Liver (tissue), 9 donors: Measurements from ENCODE around the gene MYO16. TPM values are rescaled to one million over a fixed set of nuclear protein-coding genes. Genes with fewer than 3 reads are reported as not detected.
A peak's percentile ranks its signal among the peaks of the same experiment; 100 is the strongest.

ENCODE experiments used
- DNase-seq: peaks from one replicate; pipeline ENCODE4 v3.0.0-alpha.2; 2017; ENCODE audit warnings: low spot score
- H3K27ac ChIP-seq, 2 donors: one replicate each; pipeline ENCODE4 v1.7.0; 2013; ENCODE audit warnings: inconsistent platforms in 2 of 2, low read length in 2 of 2, control low read depth in 1 of 2, low read depth in 1 of 2, mild to moderate bottlenecking in 1 of 2
- H3K27me3 ChIP-seq, 4 donors: one replicate each; pipeline versions ENCODE4 v1.6.1 to v1.7.0; 2013; ENCODE audit warnings: low read length in 3 of 4, inconsistent platforms in 1 of 4, mild to moderate bottlenecking in 1 of 4, moderate library complexity in 1 of 4; ENCODE audit not compliant: control insufficient read depth in 4 of 4, insufficient read depth in 4 of 4
- H3K36me3 ChIP-seq, 4 donors: one replicate each; pipeline versions ENCODE4 v1.6.1 to v1.7.0; 2013; ENCODE audit warnings: low read length in 3 of 4, mild to moderate bottlenecking in 3 of 4, low read depth in 1 of 4, moderate library complexity in 1 of 4; ENCODE audit not compliant: control insufficient read depth in 4 of 4, insufficient read depth in 3 of 4
- H3K4me1 ChIP-seq, 4 donors: one replicate each; pipeline versions ENCODE4 v1.6.1 to v1.7.0; 2013; ENCODE audit warnings: low read length in 3 of 4, mild to moderate bottlenecking in 3 of 4, moderate library complexity in 1 of 4; ENCODE audit not compliant: control insufficient read depth in 4 of 4, insufficient read depth in 4 of 4
- H3K4me3 ChIP-seq, 3 donors: one replicate each; pipeline versions ENCODE4 v1.6.1 to v1.7.0; 2013; ENCODE audit warnings: low read length in 3 of 3, control low read depth in 1 of 3, low read depth in 1 of 3, mild to moderate bottlenecking in 1 of 3
- H3K9ac ChIP-seq, 2 donors: one replicate each; pipeline ENCODE4 v1.7.0; 2013; ENCODE audit warnings: low read length in 2 of 2, mild to moderate bottlenecking in 2 of 2, moderate library complexity in 2 of 2, control low read depth in 1 of 2, low read depth in 1 of 2
- H3K9me3 ChIP-seq, 4 donors: one replicate each; pipeline versions ENCODE4 v1.6.1 to v1.7.0; 2013; ENCODE audit warnings: low read length in 3 of 4; ENCODE audit not compliant: control insufficient read depth in 4 of 4
- CTCF ChIP-seq: fragments of 150-350 bp; IDR thresholded peaks from 2 replicates; pipeline ENCODE4 v1.5.1; 2017; ENCODE audit warnings: improper control_type of control experiment, low read depth, low read length; ENCODE audit not compliant: missing input control
- EGR1 ChIP-seq, 2 donors: IDR thresholded peaks; 2 replicates each; pipeline ENCODE4 v1.6.1; 2016 to 2018; ENCODE audit warnings: antibody characterized with exemption in 2 of 2, low read depth in 2 of 2
- FOXA2 ChIP-seq: IDR thresholded peaks from 2 replicates; pipeline ENCODE4 v1.6.1; 2016; ENCODE audit warnings: antibody characterized with exemption
- GABPA ChIP-seq, 2 donors: IDR thresholded peaks in 1 of 2; conservative IDR thresholded peaks in 1 of 2; 2 replicates each; pipeline ENCODE4 v1.6.1; 2016; ENCODE audit warnings: antibody characterized with exemption in 2 of 2, mild to moderate bottlenecking in 1 of 2, moderate library complexity in 1 of 2
- HNF4A ChIP-seq, 2 donors: conservative IDR thresholded peaks; 2 replicates each; pipeline ENCODE4 v1.6.1; 2016; ENCODE audit warnings: antibody characterized with exemption in 2 of 2, mild to moderate bottlenecking in 2 of 2
- HNF4G ChIP-seq: IDR thresholded peaks from 2 replicates; pipeline ENCODE4 v1.6.1; 2016; ENCODE audit warnings: antibody characterized with exemption
- JUND ChIP-seq, 2 donors: IDR thresholded peaks; 2 replicates each; pipeline ENCODE4 v1.6.1; 2016; ENCODE audit warnings: antibody characterized with exemption in 2 of 2
- MAX ChIP-seq: IDR thresholded peaks from 2 replicates; pipeline ENCODE4 v1.6.1; 2016; ENCODE audit warnings: antibody characterized with exemption
- NR2F2 ChIP-seq: IDR thresholded peaks from 2 replicates; pipeline ENCODE4 v1.6.1; 2016; ENCODE audit warnings: antibody characterized with exemption
- RXRA ChIP-seq, 2 donors: IDR thresholded peaks; 2 replicates each; pipeline ENCODE4 v1.6.1; 2017 to 2018; ENCODE audit warnings: antibody characterized with exemption in 2 of 2, mild to moderate bottlenecking in 1 of 2
- SP1 ChIP-seq: IDR thresholded peaks from 2 replicates; pipeline ENCODE4 v1.6.1; 2018; ENCODE audit warnings: antibody characterized with exemption, mild to moderate bottlenecking
- TAF1 ChIP-seq: conservative IDR thresholded peaks from 2 replicates; pipeline ENCODE4 v1.6.1; 2016; ENCODE audit warnings: antibody characterized with exemption, mild to moderate bottlenecking
- YY1 ChIP-seq: IDR thresholded peaks from 2 replicates; pipeline ENCODE4 v1.6.1; 2016; ENCODE audit warnings: antibody characterized with exemption, mild to moderate bottlenecking
- ZBTB33 ChIP-seq: IDR thresholded peaks from 2 replicates; pipeline ENCODE4 v1.6.1; 2016; ENCODE audit warnings: antibody characterized with exemption
- WGBS: extraction: QIAGEN DNeasy Blood & Tissue Kit; methylation state at CpG from one replicate; pipeline ENCODE4 v1.1.7; 2013; 5-methylcytosine and 5-hydroxymethylcytosine counted together
- polyA plus RNA-seq, 2 donors: library from polyadenylated mRNA; stranded (reverse) in 1 of 2; unstranded in 1 of 2; fragments of 200-250 nt in 1 of 2; fragments of >200 nt in 1 of 2; fragmentation: Nextera tagmentation in 1 of 2; extraction: Ambion mirVana in 1 of 2; gene quantifications; one replicate each; pipeline versions ENCODE4 v1.2.1 to v1.2.3, GENCODE V29; 2013 to 2015
- total RNA-seq, 2 donors: library from RNA; depleted of rRNA; stranded (reverse); fragments of >200 nt; gene quantifications; one replicate each; pipeline ENCODE4 v1.2.3, GENCODE V29; 2014
- TF ChIP-seq, protein P1 (sequence below): IDR thresholded peaks from 2 replicates; pipeline ENCODE4 v1.6.1; 2016; ENCODE audit warnings: antibody characterized with exemption, mild to moderate bottlenecking
- donor health status: healthy.
- donor health status: healthy.
- donor health status: healthy.
- donor health status: healthy.
- donor health status: healthy.

Gene MYO16
- total and polyA plus RNA-seq, 4 donors: 0.37 to 1.1 (median 0.68) TPM

DNA sequence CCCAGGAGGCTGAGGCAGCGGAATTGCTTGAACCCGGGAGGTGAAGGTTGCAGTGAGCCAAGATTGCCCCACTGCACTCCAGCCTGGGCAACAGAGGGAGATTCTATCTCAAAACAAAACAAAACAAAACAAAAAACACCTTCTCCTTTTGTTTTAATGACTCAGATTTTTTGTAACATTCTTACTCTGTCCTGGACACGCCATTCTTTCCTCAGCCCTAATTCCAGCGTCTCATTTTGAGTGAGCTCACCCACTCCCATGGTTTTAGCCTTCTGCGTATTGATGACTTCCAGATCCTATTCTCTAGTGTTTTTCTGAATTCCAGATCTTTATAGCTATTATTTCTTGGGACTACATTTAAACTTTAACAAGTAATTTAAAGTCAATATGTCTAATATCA is 326.3 kb downstream of the MYO16 start:
- WGBS: 97% methylated on average over 5 of the region's 5 CpGs

DNA sequence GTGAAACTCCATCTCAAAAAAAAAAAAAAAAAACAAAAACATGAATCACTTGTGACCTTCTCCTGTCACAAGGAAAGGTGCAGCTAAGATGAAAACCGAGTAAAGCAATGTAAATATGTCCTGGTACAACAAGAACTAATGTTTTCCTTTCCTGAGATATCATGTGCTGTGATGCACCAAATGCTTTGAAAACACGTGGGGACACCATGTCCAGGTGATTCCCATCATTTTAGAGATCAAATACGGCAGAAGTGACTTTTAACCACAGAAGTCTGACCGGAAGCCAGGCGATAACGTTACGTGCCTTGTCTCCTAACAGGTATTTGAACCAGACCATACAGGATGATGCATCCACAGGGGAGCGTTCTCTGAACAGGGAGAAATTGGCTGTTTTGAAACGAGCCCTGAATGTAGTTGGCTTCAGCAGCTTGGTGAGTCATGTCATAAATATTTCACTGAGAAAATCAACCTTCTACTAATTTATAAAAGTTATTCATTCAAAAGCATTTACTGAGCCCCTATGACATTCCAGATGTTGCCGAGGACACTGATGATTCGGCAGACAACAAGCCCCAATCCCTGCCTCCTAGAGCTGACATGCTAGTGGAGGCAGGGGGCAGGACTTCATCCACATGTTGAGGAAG is 328.1 kb downstream of the MYO16 start:
- Histone ChIP-seq H3K27me3 (no peaks in the 10 kb centered on the region), H3K4me1 (no peaks in the 10 kb centered on the region), H3K9me3 (no peaks in the 10 kb centered on the region), H3K36me3 (no peaks in the 10 kb centered on the region), H3K9ac (no peak overlapping the region), H3K4me3 (no peak overlapping the region), H3K27ac (no peak overlapping the region)
- 79% methylated on average over 11 of the region's 11 CpGs for WGBS
- no peak for DNase-seq
- TF ChIP-seq JUND (IDR thresholded peaks at IDR 0.05): peak in 1 of 2 donors; percentile 38
- no peak for TF ChIP-seq TAF1
- TF ChIP-seq RXRA (IDR thresholded peaks at IDR 0.05): no peak
- TF ChIP-seq FOXA2: no peak
- no peak for TF ChIP-seq HNF4G

More for the DNA sequence above, 326.3 kb downstream of the MYO16 start:
- H3K4me3 ChIP-seq: no peak overlapping the region
- DNase-seq: no peak
- no peak overlapping the region for H3K27ac ChIP-seq
- no peaks in the 10 kb centered on the region for H3K36me3 ChIP-seq
- TF ChIP-seq FOXA2 (no peak), JUND (IDR thresholded peaks at IDR 0.05) (no peak), HNF4G (no peak), EGR1 (IDR thresholded peaks at IDR 0.05; ENCODE audit: low read depth in 2 of 2) (no peak), SP1 (no peak), CTCF (no peak), ZBTB33 (no peak)
- H3K9me3 ChIP-seq: no peaks in the 10 kb centered on the region
- no peaks in the 10 kb centered on the region for H3K4me1 ChIP-seq
- no peak overlapping the region for H3K9ac ChIP-seq
- no peaks in the 10 kb centered on the region for H3K27me3 ChIP-seq

- DNase-seq: no peak
- Histone ChIP-seq H3K36me3 (no peaks in the 10 kb centered on the region), H3K9ac (no peak overlapping the region), H3K4me1 (no peaks in the 10 kb centered on the region), H3K27me3 (no peaks in the 10 kb centered on the region), H3K27ac (no peak overlapping the region), H3K4me3 (no peak overlapping the region), H3K9me3 (no peaks in the 10 kb centered on the region)
- TF ChIP-seq CTCF: no peak
- no peak for TF ChIP-seq JUND (IDR thresholded peaks at IDR 0.05)
- TF ChIP-seq YY1: no peak
- TF ChIP-seq NR2F2: no peak
- no peak for TF ChIP-seq GABPA (IDR thresholded peaks at IDR 0.05 in 1 of 2, conservative IDR thresholded peaks at IDR 0.05 in 1 of 2)
- TF ChIP-seq MAX: no peak
- no peak for TF ChIP-seq HNF4A (conservative IDR thresholded peaks at IDR 0.05)
- TF ChIP-seq ZBTB33: no peak
- TF ChIP-seq, protein P1, sequence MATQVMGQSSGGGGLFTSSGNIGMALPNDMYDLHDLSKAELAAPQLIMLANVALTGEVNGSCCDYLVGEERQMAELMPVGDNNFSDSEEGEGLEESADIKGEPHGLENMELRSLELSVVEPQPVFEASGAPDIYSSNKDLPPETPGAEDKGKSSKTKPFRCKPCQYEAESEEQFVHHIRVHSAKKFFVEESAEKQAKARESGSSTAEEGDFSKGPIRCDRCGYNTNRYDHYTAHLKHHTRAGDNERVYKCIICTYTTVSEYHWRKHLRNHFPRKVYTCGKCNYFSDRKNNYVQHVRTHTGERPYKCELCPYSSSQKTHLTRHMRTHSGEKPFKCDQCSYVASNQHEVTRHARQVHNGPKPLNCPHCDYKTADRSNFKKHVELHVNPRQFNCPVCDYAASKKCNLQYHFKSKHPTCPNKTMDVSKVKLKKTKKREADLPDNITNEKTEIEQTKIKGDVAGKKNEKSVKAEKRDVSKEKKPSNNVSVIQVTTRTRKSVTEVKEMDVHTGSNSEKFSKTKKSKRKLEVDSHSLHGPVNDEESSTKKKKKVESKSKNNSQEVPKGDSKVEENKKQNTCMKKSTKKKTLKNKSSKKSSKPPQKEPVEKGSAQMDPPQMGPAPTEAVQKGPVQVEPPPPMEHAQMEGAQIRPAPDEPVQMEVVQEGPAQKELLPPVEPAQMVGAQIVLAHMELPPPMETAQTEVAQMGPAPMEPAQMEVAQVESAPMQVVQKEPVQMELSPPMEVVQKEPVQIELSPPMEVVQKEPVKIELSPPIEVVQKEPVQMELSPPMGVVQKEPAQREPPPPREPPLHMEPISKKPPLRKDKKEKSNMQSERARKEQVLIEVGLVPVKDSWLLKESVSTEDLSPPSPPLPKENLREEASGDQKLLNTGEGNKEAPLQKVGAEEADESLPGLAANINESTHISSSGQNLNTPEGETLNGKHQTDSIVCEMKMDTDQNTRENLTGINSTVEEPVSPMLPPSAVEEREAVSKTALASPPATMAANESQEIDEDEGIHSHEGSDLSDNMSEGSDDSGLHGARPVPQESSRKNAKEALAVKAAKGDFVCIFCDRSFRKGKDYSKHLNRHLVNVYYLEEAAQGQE: no peak
- TF ChIP-seq TAF1: no peak
- TF ChIP-seq HNF4G: no peak
- TF ChIP-seq EGR1 (IDR thresholded peaks at IDR 0.05; ENCODE audit: low read depth in 2 of 2): no peak
Observed at GRCh38 chr13:108958013-108958376, 328.6 kb downstream of the MYO16 start.
